Testis (tissue), 2 donors: ENCODE data around the gene FOS.

Experiments used
- CTCF ChIP-seq, 3 experiments: fragments of 450-650 bp in 2 of 3; fragments of 200-600 bp in 1 of 3; sonication (generic) in 1 of 3; IDR thresholded peaks; one replicate each; pipeline ENCODE4 v1.5.1; 2016 to 2019; ENCODE audit warnings: antibody characterized with exemption in 3 of 3, mild to moderate bottlenecking in 2 of 3, moderate library complexity in 1 of 3
- POLR2A ChIP-seq: fragments of 450-650 bp; IDR thresholded peaks from one replicate; pipeline ENCODE4 v1.6.1; 2017; ENCODE audit warnings: antibody characterized with exemption, mild to moderate bottlenecking, moderate library complexity

GRCh38 chr14:75259510-75259855 lies 19.1 kb upstream of the FOS start:
- no peak for TF ChIP-seq CTCF (IDR thresholded peaks at IDR 0.05)
- no peak for TF ChIP-seq POLR2A
